Spinal cord (tissue), 10 donors: ENCODE data around the gene RASSF5. TPM values are rescaled to one million over a fixed set of nuclear protein-coding genes. Genes with fewer than 3 reads are reported as not detected.

Experiments
- DNase-seq, 6 donors: peaks; one replicate each; pipeline versions ENCODE4 v3.0.0 to v3.0.0-alpha.2; 2013 to 2015; ENCODE audit warnings: low spot score in 6 of 6, low read depth in 4 of 6
- H3K27ac ChIP-seq: one replicate; pipeline ENCODE4 v1.5.1; 2013; ENCODE audit warnings: low read depth, low read length, control low read depth
- H3K27me3 ChIP-seq: one replicate; pipeline ENCODE4 v1.6.1; 2013; ENCODE audit warnings: low read length; ENCODE audit not compliant: control insufficient read depth, insufficient read depth
- H3K36me3 ChIP-seq: one replicate; pipeline ENCODE4 v1.6.1; 2013; ENCODE audit warnings: low read length; ENCODE audit not compliant: control insufficient read depth, insufficient read depth
- H3K4me1 ChIP-seq: one replicate; pipeline ENCODE4 v1.6.1; 2013; ENCODE audit warnings: low read length; ENCODE audit not compliant: control insufficient read depth, insufficient read depth
- H3K4me3 ChIP-seq: one replicate; pipeline ENCODE4 v1.5.1; 2013; ENCODE audit warnings: low read depth, low read length, control low read depth
- H3K9me3 ChIP-seq: one replicate; pipeline ENCODE4 v1.6.1; 2013; ENCODE audit warnings: low read length; ENCODE audit not compliant: control insufficient read depth, insufficient read depth
- WGBS: methylation state at CpG from one replicate; pipeline ENCODE4 v1.1.5; 2013; ENCODE audit warnings: missing lambda C conversion rate; ENCODE audit not compliant: insufficient coverage; 5-methylcytosine and 5-hydroxymethylcytosine counted together
- polyA plus RNA-seq, 2 donors: library from polyadenylated mRNA; unstranded; fragments of 120-200 nt; gene quantifications; one replicate each; pipeline ENCODE4 v1.2.1, GENCODE V29; 2013; ENCODE audit not compliant: insufficient read length in 2 of 2
- total RNA-seq, 2 donors: library from RNA; depleted of rRNA in 1 of 2; stranded (reverse); fragments of 120-200 nt in 1 of 2; fragments of >200 nt in 1 of 2; gene quantifications; one replicate each; pipeline versions ENCODE4 v1.2.3 to v1.2.4, GENCODE V29; 2013 to 2014
- donor health status: healthy.

RASSF5 gene
- total and polyA plus RNA-seq, 4 donors: 3.2 to 13.7 (median 9.8) TPM

DNA sequence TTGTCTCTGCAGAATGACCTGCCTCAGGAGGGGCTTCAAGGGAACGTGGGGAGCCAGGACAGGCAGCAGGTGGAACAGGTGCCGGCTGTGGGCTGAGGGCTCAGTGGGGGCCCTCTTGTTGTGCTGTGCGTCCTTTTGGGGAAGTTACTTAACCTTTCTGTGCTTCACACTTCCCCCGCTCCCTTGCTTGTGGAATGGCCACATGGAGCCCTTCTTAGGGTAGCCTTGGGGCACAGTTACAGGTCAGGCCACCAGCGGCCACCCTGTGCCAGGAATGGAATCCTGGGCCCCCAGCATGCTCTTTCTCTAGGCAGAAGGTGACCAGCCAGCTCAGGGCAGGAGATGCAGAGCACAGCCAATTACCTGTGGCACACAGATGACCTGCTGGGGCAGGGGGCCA, 34.4 kb upstream of the RASSF5 start:
- H3K9me3 ChIP-seq: no peaks in the 10 kb centered on the region
- peaks cover 9% of the 10 kb centered on the region for H3K27me3 ChIP-seq
- peaks cover 31% of the 10 kb centered on the region for H3K4me1 ChIP-seq
- H3K4me3 ChIP-seq: no peak overlapping the region
- 81% methylated on average over 5 of the region's 5 CpGs for WGBS
- no peak for DNase-seq
- H3K27ac ChIP-seq: no peak overlapping the region
- H3K36me3 ChIP-seq: peaks cover 18% of the 10 kb centered on the region

DNA sequence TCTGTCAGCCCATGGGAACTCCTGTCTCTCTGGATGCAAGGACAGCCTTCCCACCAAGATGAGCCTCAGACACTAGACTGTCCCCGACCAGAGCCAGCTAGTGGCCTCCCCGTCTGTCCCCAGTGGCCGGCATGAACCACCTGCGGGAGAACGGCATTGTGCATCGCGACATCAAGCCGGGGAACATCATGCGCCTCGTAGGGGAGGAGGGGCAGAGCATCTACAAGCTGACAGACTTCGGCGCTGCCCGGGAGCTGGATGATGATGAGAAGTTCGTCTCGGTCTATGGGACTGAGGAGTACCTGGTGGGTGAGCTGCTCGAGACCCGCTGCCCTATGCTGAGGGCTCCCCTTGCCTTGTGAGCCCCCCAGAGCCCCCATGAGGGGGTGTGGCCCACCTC, 31.3 kb upstream of the RASSF5 start:
- no peak for DNase-seq
- Histone ChIP-seq H3K27me3 (peaks cover 3% of the 10 kb centered on the region), H3K27ac (no peak overlapping the region), H3K36me3 (peaks cover 18% of the 10 kb centered on the region), H3K4me3 (no peak overlapping the region), H3K4me1 (peaks cover 15% of the 10 kb centered on the region), H3K9me3 (no peaks in the 10 kb centered on the region)
- WGBS: 89% methylated on average over 16 of the region's 17 CpGs

DNA sequence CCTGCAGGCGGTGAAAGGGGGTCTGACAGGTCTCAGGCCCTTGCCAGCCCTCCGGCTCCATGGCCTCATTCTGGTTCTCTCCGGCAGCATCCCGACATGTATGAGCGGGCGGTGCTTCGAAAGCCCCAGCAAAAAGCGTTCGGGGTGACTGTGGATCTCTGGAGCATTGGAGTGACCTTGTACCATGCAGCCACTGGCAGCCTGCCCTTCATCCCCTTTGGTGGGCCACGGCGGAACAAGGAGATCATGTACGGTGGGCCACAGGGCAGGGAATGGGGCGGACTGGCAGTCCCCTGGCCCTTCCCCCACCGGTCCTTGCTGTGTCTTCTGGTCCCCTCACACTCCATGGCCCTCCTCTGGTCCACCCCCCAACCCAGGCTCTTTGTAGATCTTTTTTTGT, 30.7 kb upstream of the RASSF5 start:
- WGBS: 90% methylated on average over 13 of the region's 14 CpGs
- Histone ChIP-seq H3K27me3 (no peaks in the 10 kb centered on the region), H3K9me3 (no peaks in the 10 kb centered on the region), H3K4me1 (peaks cover 10% of the 10 kb centered on the region), H3K36me3 (peaks cover 18% of the 10 kb centered on the region), H3K27ac (no peak overlapping the region), H3K4me3 (no peak overlapping the region)
- DNase-seq: no peak

DNA sequence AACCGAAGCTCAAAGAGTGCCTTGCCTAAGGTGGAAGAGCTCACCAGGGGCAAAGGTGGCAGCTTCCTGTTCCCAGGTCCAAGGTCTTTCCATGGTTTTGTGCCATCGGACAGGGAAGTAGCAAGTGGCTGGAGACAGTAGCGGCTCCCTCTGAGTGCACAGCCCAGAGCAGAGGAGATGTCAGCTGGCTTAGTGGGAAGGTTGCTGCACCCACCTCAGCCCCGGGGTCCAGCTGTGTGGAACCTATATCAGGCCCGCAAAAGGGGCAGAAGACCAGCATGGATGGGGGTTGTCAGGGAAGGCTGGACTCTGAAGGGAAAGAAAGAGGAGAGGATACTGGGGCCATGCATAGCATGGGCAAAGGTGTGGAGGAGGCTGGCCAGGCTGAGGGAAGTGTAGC, 30.2 kb upstream of the RASSF5 start:
- Histone ChIP-seq H3K27me3 (no peaks in the 10 kb centered on the region), H3K27ac (no peak overlapping the region), H3K9me3 (no peaks in the 10 kb centered on the region), H3K4me1 (peaks cover 10% of the 10 kb centered on the region), H3K4me3 (no peak overlapping the region), H3K36me3 (peaks cover 18% of the 10 kb centered on the region)
- DNase-seq: no peak
- 95% methylated on average over 5 of the region's 5 CpGs for WGBS

GRCh38 chr1:206477581-206478380, 29.6 kb upstream of the RASSF5 start:
- no peak for DNase-seq
- Histone ChIP-seq H3K27me3 (no peaks in the 10 kb centered on the region), H3K4me3 (no peak overlapping the region), H3K4me1 (peaks cover 8% of the 10 kb centered on the region), H3K36me3 (peaks cover 17% of the 10 kb centered on the region), H3K9me3 (no peaks in the 10 kb centered on the region), H3K27ac (no peak overlapping the region)
- 91% methylated on average over 10 of the region's 21 CpGs for WGBS

- Histone ChIP-seq H3K27me3 (no peaks in the 10 kb centered on the region), H3K4me1 (peaks cover 5% of the 10 kb centered on the region), H3K36me3 (peaks cover 12% of the 10 kb centered on the region), H3K4me3 (no peak overlapping the region), H3K9me3 (no peaks in the 10 kb centered on the region), H3K27ac (no peak overlapping the region)
- DNase-seq: no peak
- WGBS: 97% methylated on average over 7 of the region's 11 CpGs
Measured at GRCh38 chr1:206478746-206479145, 28.6 kb upstream of the RASSF5 start.

- no peaks in the 10 kb centered on the region for H3K27me3 ChIP-seq
- peaks cover 12% of the 10 kb centered on the region for H3K36me3 ChIP-seq
- H3K4me1 ChIP-seq: peaks cover 5% of the 10 kb centered on the region
- 82% methylated on average over 13 of the region's 14 CpGs for WGBS
- H3K9me3 ChIP-seq: no peaks in the 10 kb centered on the region
- H3K27ac ChIP-seq: no peak overlapping the region
- no peak overlapping the region for H3K4me3 ChIP-seq
- peak; percentile 41 to 96 (median 76) for DNase-seq
Measured at GRCh38 chr1:206479183-206480125, 27.9 kb upstream of the RASSF5 start.

DNA sequence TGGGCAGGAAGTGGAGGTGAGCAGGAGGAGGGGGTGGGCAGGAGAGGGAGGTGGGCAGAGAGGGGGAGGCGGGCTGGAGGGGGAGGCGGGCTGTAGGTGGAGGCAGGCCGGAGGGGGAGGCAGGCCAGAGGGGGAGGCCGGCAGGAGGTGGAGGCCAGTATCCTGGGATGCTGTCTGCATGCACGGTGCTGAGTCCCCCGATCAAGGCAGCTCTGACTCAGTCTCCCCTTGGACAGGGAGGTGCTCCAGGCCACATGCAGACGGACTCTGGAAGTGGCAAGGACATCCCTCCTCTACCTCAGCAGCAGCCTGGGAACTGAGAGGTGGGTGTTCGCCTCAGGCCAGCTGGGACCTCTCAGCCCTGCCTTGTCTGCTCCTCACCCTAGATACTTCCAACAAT, 27.1 kb upstream of the RASSF5 start:
- Histone ChIP-seq H3K4me3 (no peak overlapping the region), H3K27ac (no peak overlapping the region), H3K36me3 (peaks cover 12% of the 10 kb centered on the region), H3K27me3 (no peaks in the 10 kb centered on the region), H3K9me3 (no peaks in the 10 kb centered on the region), H3K4me1 (peaks cover 5% of the 10 kb centered on the region)
- DNase-seq: no peak
- 100% methylated on average over 8 of the region's 8 CpGs for WGBS

- no peaks in the 10 kb centered on the region for H3K36me3 ChIP-seq
- no peaks in the 10 kb centered on the region for H3K9me3 ChIP-seq
- H3K4me3 ChIP-seq: no peak overlapping the region
- H3K27ac ChIP-seq: no peak overlapping the region
- no peak for DNase-seq
- H3K4me1 ChIP-seq: peaks cover 8% of the 10 kb centered on the region
- WGBS: 89% methylated on average over 2 of the region's 2 CpGs
- H3K27me3 ChIP-seq: no peaks in the 10 kb centered on the region
Measured at GRCh38 chr1:206482611-206483010, 24.7 kb upstream of the RASSF5 start.
